GM13976 (cell line): ENCODE data around the gene TRIM42.

Experiments used
- DNase-seq: peaks from one replicate; pipeline ENCODE4 v3.0.0; 2012; ENCODE audit warnings: low spot score
- in situ Hi-C: fragments of 300-500 bp; cut with MboI; formaldehyde crosslinking; loops from one replicate; pipeline ENCODE4 v1.12.0; 2022; ENCODE audit warnings: low sequenced_read_pairs, mixed read lengths, inconsistent platforms; ENCODE audit not compliant: unreplicated experiment
- TF ChIP-seq, protein P1 (sequence below): IDR thresholded peaks from 2 replicates; pipeline ENCODE4 v1.5.1; 2012; ENCODE audit warnings: borderline replicate concordance, mild to moderate bottlenecking; ENCODE audit not compliant: insufficient read depth; ENCODE audit errors: extremely low read depth, missing control alignments, control extremely low read depth

The TRIM42 gene

DNA sequence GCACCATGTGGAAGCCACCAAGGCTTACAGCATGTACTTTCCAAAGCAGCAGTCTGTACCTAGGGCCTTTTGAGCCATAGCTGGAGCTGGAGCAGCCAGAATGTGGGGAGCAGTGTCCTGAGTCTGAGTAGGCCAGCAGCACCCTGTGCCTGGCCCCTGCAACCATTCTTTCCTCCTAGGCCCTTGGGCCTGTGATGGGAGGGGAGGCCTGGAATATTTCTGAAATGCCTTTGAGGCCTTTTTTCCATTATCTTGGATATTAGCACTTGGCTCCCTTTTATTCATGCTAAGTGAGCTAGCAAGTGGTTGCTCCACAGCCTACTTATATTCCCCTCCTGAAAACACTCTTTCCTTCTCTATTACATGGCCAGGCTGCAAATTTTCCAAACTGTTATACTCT lies 28.1 kb downstream of the TRIM42 start:
- no peak for DNase-seq
- in situ Hi-C loops: no loop called here
- TF ChIP-seq, protein P1, sequence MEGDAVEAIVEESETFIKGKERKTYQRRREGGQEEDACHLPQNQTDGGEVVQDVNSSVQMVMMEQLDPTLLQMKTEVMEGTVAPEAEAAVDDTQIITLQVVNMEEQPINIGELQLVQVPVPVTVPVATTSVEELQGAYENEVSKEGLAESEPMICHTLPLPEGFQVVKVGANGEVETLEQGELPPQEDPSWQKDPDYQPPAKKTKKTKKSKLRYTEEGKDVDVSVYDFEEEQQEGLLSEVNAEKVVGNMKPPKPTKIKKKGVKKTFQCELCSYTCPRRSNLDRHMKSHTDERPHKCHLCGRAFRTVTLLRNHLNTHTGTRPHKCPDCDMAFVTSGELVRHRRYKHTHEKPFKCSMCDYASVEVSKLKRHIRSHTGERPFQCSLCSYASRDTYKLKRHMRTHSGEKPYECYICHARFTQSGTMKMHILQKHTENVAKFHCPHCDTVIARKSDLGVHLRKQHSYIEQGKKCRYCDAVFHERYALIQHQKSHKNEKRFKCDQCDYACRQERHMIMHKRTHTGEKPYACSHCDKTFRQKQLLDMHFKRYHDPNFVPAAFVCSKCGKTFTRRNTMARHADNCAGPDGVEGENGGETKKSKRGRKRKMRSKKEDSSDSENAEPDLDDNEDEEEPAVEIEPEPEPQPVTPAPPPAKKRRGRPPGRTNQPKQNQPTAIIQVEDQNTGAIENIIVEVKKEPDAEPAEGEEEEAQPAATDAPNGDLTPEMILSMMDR: no peak

DNA sequence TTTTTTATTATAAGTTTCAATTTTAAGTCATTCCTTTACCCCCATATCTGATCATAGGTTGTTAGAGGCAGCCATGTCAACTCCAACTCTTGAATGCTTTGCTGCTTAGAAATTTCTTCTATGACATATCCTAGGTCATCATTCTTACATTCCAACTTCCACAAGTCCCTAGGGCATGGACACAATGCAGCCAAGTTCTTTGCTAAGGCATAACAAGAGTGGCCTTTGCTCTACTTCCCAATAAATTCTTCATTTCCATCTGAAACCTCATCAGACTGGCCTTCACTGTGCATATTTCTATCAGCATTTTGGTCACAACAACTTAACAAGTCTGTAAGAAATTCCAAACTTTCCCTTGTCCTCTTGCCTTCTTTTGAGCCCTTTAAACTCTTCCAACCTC lies 28.5 kb downstream of the TRIM42 start:
- no peak for DNase-seq
- in situ Hi-C loops: no loop called here
- TF ChIP-seq, protein P1: no peak

- DNase-seq: no peak
- TF ChIP-seq, protein P1: no peak
Measured at GRCh38 chr3:140708815-140709214, 31.0 kb downstream of the TRIM42 start.

GRCh38 chr3:140709751-140710150 lies 31.9 kb downstream of the TRIM42 start:
- TF ChIP-seq, protein P1: no peak
- DNase-seq: no peak
- in situ Hi-C loops: no loop called here

More at GRCh38 chr3:140708815-140709214, 31.0 kb downstream of the TRIM42 start:
- in situ Hi-C loops: no loop called here

DNA sequence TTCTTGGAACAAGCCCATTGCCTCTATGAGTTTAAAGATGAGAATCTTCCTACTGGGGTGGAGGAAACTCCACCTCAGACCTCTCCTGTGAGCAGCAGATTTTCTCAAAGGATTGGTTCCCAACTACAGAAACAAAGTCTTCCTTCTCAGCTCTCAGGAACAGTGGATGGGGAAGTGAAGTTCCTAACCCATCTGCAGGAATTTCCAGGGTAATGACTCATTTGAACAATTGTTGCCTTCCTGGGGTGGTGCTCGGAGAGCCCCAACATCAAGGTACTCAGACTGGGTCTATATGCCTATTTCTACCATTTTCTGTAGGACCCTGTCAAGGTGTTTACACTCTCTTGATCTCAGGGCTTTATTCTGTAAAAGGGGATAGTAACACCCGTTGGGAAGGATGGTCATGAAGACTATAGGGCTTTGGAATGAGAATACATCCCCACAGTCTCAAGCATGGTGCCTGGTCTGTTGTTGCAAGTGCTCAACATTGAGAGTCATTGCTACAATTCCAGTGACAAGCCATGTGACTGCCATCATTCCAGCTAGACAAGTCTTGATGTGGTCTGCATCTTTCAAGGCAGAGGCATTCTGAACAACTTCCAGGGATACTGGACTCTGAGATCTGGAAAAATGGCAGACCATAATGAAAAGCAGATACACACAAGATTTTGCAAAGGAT lies 33.0 kb downstream of the TRIM42 start:
- TF ChIP-seq, protein P1: no peak
- DNase-seq: no peak
- in situ Hi-C loops: no loop called here

GRCh38 chr3:140711390-140712035 lies 33.6 kb downstream of the TRIM42 start:
- DNase-seq: no peak

More at GRCh38 chr3:140711390-140712035, 33.6 kb downstream of the TRIM42 start:
- in situ Hi-C loops: no loop called here
- TF ChIP-seq, protein P1: no peak
